SJSA1 (cell line): Measurements from ENCODE around the gene FAM156A. TPM values are rescaled to one million over a fixed set of nuclear protein-coding genes. Genes with fewer than 3 reads are reported as not detected.
A peak's percentile ranks its signal among the peaks of the same experiment; 100 is the strongest.
"Not testable (repeated sequence)": the region's sequence is repeated elsewhere in the genome, so short reads cannot be mapped to it uniquely, and the experiment has no call there.

Experiments
- DNase-seq, 2 experiments: peaks; one replicate each; pipeline ENCODE4 v3.0.0-alpha.2; 2015 to 2020; ENCODE audit warnings: low spot score in 2 of 2, low read depth in 1 of 2
- H3K27ac ChIP-seq: fragments of 250-450 bp; sonication (Bioruptor Pico); 2 replicates; pipeline ENCODE4 v1.5.1; 2020; ENCODE audit warnings: mild to moderate bottlenecking, moderate library complexity
- H3K27me3 ChIP-seq: fragments of 250-450 bp; sonication (Bioruptor Pico); replicated peaks from 2 replicates; pipeline ENCODE4 v1.5.1; 2020; ENCODE audit warnings: mild to moderate bottlenecking, moderate library complexity
- H3K36me3 ChIP-seq: fragments of 250-450 bp; sonication (Bioruptor Pico); 2 replicates; pipeline ENCODE4 v1.5.1; 2020; ENCODE audit warnings: mild to moderate bottlenecking
- H3K4me1 ChIP-seq: fragments of 250-450 bp; sonication (Bioruptor Pico); replicated peaks from 2 replicates; pipeline ENCODE4 v1.6.1; 2021; ENCODE audit warnings: mild to moderate bottlenecking
- H3K4me3 ChIP-seq: fragments of 250-450 bp; sonication (Bioruptor Pico); 2 replicates; pipeline ENCODE4 v1.5.1; 2020; ENCODE audit warnings: mild to moderate bottlenecking
- H3K9me3 ChIP-seq: fragments of 250-450 bp; sonication (Bioruptor Pico); replicated peaks from 2 replicates; pipeline ENCODE4 v1.5.1; 2020; ENCODE audit warnings: mild to moderate bottlenecking
- total RNA-seq: library from RNA; depleted of rRNA; stranded (reverse); fragments of >200 nt; shearing (Covaris generic); gene quantifications from 2 replicates; pipeline ENCODE4 v1.2.3, GENCODE V29; 2014

The FAM156A gene
- total RNA-seq, 1 experiment from 2014 or later, result 14.1 TPM

DNA sequence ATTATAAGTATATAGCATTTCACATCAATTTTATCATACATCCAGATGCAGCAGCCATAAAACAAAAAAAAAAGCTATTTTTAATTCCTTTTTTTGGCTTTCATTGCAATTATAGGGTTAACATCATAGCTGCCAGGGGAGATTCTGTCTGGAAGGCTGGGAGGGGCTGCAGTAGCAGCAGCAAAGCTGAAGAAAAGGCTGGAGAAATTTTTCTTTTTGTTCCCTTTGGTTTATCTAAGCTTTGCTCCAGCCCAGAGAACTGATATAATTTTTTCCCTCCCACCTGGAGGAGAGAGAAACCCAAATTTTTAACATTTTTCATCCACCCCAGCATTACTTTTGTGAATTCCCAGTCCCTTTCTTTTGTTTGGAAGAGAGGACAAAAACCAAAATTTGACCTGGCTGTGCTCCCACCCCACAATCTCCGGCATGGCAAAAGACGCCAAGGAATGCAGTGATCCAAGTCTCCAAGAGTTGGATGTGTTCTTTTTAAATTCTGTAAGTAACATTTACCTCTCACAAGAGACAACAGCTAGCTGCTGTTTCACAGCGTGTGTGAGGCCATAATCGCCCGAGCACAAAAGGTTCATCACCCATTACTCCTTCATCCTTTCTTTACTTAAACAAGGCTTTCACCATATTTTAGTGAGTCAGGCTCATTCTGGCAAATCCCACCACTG lies 25.1 kb upstream of the FAM156A start:
- DNase-seq, result peak in 1 of 2 experiments; percentile 25
- Histone ChIP-seq H3K27ac (peak overlapping the region; percentile 37; the same call in 1 of the 2 replicates), H3K4me1 (peaks cover 32% of the 10 kb centered on the region), H3K9me3 (no peaks in the 10 kb centered on the region), H3K4me3 (no peak overlapping the region), H3K27me3 (no peaks in the 10 kb centered on the region), H3K36me3 (no peaks in the 10 kb centered on the region)

DNA sequence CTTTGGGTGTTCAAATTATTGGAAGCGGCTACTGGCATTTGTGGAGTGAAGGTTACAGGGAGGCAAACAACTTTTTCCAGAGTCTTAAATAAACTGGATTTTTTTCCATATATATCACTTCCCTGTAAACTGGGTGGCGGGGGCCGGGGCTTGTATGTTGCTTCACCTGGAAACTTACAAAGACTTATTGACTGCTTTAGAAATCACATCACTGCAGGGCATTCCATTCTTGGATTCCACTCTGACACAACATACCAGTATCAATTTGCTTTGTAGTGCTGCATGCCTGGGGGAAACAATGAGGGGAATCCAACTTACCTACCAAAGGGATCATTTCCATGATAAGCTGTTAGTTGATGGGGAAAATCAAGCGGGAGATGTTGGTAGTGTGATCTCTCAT lies 21.7 kb upstream of the FAM156A start:
- Histone ChIP-seq H3K9me3 (no peaks in the 10 kb centered on the region), H3K4me1 (peaks cover 32% of the 10 kb centered on the region), H3K36me3 (no peaks in the 10 kb centered on the region), H3K27me3 (no peaks in the 10 kb centered on the region), H3K27ac (peak overlapping the region; percentile 50), H3K4me3 (no peak overlapping the region)
- no peak for DNase-seq

DNA sequence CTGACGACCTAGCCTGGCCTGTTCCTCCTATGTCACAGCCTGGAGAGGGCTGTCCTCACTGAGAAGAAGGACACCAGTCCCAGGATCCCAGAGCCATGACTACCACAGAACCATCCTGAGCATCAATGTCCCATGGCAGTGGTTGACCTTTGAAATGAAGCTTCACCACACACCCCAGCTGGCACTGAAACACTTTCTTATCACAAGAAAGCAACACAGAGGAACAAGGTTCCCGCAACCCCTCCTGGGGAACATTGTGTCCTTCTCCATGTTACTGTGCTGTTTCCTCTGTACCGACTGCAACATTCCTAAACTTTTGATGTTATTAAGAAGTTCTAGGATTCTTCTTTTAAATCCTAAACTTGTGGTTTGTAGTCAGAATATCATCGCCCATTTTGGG lies 21.2 kb upstream of the FAM156A start:
- H3K4me3 ChIP-seq, result no peak overlapping the region
- no peaks in the 10 kb centered on the region for H3K27me3 ChIP-seq
- H3K36me3 ChIP-seq, result no peaks in the 10 kb centered on the region
- no peaks in the 10 kb centered on the region for H3K9me3 ChIP-seq
- peak overlapping the region; percentile 50 for H3K27ac ChIP-seq
- no peak for DNase-seq
- H3K4me1 ChIP-seq, result peaks cover 32% of the 10 kb centered on the region

DNA sequence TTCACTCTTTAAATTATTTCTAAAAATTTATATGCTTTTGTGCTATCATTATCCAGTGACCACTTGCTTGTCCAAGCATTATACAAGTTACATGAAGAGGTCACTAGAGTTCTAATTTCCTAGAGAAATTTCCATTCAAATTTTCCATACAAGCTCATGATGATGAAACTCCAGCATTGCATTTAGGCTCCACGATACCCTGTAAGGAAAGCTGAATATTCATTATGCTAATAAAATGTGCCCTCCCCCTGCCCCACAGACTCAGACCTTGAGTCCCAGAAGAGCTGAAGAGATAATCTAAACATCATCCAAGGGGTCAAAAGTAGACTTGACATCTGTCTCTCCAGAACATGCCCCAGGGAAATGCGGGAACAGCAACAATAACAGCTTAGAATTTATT lies 19.6 kb upstream of the FAM156A start:
- H3K36me3 ChIP-seq, result no peaks in the 10 kb centered on the region
- no peak overlapping the region for H3K4me3 ChIP-seq
- H3K27me3 ChIP-seq, result no peaks in the 10 kb centered on the region
- no peak for DNase-seq
- no peak overlapping the region for H3K27ac ChIP-seq
- no peaks in the 10 kb centered on the region for H3K9me3 ChIP-seq
- peaks cover 23% of the 10 kb centered on the region for H3K4me1 ChIP-seq

DNA sequence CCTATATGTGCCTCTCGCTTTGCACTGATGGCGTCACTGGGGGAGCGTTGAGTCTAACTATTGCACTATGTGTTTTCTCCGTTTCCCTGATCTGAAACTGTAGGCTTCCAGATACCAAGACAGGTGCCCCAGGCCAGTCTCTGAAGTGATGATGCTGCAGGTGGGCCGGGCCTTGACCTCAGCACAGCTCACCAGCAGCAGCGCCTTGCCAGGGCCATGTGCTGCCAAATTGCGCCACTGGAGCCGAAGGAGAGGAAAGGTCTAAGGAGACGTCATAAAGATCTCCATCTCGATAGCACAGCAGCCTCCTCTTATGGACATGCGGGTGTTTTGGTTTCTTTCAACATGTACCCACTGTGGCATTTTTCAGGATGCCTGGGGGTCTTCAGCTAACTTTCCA lies 17.3 kb upstream of the FAM156A start:
- not testable (repeated sequence) for H3K36me3 ChIP-seq, DNase-seq, H3K27me3 ChIP-seq, H3K27ac ChIP-seq, H3K9me3 ChIP-seq, H3K4me3 ChIP-seq
- H3K4me1 ChIP-seq, result peaks cover 14% of the 10 kb centered on the region

DNA sequence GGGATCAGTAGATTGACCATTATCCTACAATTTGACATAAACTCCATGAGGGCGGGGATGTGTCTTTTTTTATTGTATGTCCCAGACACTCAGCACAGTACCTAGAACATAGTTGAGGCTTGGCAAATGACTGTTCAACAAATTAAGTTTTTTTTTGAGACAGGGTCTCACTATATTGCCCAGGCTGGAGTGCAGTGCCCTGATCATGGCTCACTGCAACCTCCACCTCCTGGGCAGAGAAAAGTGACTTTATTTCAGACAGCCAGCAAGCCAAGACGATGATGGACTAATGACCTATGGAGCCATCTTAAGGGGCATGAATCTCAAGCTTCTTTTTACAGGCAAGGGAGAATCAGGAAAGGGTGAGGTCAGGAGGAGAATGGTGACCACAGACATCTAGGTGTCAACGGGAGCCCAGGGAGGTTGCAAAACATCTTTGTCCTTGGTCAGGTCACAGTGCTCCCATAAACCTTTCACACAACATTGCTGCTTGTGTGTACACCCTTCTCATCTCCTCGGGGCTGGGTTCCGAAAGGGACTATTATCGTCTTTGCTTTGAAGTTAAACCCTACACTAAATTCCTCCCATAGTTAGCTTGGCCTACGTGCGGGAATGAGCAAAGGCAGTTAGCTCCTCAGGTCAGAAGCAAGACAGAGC lies 16.1 kb upstream of the FAM156A start:
- H3K27me3 ChIP-seq, H3K36me3 ChIP-seq, H3K27ac ChIP-seq, H3K4me1 ChIP-seq, H3K4me3 ChIP-seq, H3K9me3 ChIP-seq: not testable (repeated sequence)
- DNase-seq, result peak in 1 of 2 experiments; percentile 2

DNA sequence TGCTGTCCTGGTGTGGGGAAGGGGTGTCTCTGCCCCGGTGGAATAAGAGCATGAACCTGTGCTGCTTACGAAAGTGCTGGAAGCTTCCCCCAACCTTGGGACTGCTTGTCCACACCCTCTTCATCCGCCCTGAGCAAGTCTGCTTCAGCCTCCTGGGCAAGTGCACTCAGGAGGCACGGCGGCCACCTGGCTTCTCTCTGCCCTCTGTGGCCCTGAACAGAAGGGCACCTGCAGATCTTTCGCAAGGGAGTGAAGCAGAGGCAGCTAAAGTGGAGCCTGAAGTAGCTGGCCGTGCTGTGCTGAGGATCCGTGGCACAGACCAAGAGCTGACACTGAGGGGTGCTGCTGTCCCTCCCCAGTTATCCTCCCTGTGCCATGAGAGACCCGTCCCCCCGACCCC lies 9.6 kb upstream of the FAM156A start:
- DNase-seq, H3K4me3 ChIP-seq, H3K27me3 ChIP-seq, H3K4me1 ChIP-seq, H3K36me3 ChIP-seq, H3K27ac ChIP-seq, H3K9me3 ChIP-seq: not testable (repeated sequence)

DNA sequence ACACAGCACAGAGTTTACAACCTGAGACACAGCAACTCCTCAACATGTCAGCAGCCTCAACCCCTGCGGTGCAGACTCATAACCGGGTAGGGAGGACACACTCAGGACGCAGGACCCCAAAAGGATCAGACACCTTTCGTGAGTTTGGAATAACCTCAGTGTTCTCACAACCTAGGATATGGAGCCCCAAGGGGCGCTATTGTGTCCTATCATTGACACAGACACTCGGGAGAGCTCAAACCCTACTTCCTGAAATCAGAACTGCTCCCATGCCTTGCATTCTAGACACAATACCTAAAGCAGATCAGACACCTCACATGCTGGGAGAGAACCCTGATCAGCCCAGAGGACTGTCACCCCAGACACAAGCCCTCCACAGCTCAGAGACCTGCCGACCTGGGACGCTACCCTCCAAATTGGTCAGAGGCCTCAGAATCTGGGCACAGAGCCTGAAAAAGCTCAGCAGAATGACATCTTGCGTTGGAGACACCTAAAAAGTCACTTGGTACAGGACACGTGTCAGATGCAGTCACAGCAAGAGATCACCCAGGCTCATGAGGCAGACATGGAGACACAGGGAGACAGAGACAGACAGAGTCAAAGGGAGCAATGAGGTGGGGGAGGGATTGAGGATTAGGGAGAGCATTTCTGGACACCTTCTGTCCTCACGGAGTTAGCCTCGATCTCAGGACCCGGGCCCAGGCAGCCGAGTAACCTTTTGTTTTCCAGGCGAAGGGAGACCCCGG lies 8.8 kb upstream of the FAM156A start:
- H3K36me3 ChIP-seq, H3K9me3 ChIP-seq, H3K4me1 ChIP-seq, H3K27me3 ChIP-seq, H3K27ac ChIP-seq, DNase-seq, H3K4me3 ChIP-seq: not testable (repeated sequence)

DNA sequence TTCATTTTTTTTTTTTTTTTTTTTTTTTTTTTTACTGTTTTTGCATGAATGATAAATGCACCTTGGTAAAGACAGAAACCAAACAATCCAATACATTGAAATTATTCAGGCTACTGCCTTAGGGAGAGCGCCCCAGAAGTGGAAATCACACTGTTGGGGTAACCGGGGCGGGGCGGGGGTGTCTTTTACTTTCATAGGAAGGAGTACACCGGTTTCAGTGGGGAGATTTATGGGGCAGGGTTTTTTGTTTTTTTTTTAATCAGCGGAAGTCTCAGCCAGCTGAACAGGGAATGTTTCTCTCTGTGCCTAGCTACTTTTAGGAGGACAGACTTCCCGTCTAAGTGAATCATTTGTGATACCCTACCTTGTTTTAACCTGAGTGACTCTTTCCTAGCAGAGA lies 643 bp upstream of the FAM156A start:
- not testable (repeated sequence) for H3K27me3 ChIP-seq, H3K36me3 ChIP-seq, H3K4me3 ChIP-seq, H3K9me3 ChIP-seq, DNase-seq, H3K4me1 ChIP-seq, H3K27ac ChIP-seq

DNA sequence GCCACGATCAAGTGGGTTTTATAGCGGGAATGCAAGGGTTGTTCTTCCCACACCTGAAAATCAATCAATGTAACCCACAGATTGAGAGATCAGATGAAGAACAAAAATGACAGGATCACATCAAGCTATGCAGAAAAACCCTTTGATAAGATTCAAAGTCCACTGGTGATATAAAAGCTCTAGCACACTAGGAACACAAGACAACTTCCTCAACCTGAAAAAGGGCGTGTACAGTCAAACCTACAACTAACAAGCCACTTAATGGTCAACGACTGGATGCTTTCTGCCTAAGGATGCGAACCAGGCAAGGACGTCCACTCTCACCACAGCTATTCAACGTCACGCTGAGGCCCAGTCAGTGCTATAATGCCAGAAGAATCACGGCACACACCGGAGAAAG lies 8.4 kb downstream of the FAM156A start:
- not testable (repeated sequence) for H3K4me1 ChIP-seq, H3K27ac ChIP-seq, H3K36me3 ChIP-seq, H3K4me3 ChIP-seq, H3K9me3 ChIP-seq, H3K27me3 ChIP-seq, DNase-seq

DNA sequence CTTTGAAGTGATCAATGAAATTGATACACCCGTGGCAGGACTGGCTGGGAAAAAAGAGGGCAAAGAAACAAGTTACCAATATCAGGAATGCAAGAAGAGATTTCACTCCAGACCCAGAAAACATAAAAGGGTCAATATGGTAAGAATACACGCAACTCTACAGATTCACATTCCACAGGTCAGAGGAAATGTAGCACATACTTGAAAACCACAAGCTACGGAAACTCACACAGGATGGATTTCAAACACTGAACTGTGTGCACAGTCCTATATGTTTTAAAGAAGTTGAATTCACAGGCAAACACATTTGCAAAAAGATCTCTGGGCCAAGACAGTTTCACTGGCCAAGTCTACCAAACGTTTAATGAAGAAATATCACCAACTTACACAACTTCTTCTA lies 9.0 kb downstream of the FAM156A start:
- H3K27ac ChIP-seq, H3K9me3 ChIP-seq, H3K4me1 ChIP-seq, H3K4me3 ChIP-seq, H3K36me3 ChIP-seq, H3K27me3 ChIP-seq, DNase-seq: not testable (repeated sequence)

DNA sequence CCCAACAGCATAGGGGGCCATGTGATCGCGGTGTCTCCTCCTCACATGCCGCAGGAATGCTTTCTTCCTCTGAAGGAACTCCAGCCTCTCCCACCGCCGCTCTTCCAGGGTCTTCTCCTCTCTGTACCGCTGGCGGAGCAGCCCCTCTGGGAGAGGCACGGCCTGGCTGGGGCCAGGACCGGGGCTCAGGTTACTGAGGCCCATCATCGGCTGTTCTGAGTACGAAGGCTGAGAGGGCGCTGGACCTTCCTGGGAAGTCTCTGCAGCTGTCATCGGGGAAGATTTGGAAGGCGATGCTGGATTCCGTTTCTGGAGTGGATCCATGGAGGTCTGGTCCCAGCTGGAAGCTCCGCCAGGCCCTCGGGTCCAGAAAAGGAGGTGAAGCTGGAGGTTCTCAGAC lies 10.1 kb downstream of the FAM156A start:
- H3K4me1 ChIP-seq, result not testable (repeated sequence)

DNA sequence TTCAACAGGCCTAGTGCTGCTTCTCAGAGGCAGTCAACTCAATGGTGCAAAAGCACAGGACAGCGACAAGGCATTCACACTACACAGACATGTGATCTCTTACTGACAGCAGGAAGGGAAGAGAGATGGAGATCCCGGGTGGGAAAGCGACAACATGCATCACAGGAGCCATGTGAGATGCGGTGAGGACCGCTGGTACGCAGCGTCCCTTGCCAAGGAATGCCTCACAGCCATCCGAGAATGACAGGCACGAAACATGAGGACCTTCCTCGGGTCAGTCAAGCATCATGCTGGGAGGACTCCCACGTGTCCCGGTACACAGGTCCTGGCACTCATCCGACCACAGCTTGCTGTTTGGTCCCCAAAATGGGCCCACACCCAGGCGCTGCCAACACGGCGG lies 10.8 kb downstream of the FAM156A start:
- DNase-seq, H3K27ac ChIP-seq, H3K4me3 ChIP-seq, H3K27me3 ChIP-seq, H3K4me1 ChIP-seq, H3K36me3 ChIP-seq, H3K9me3 ChIP-seq: not testable (repeated sequence)

More for the DNA sequence above, 10.1 kb downstream of the FAM156A start:
- not testable (repeated sequence) for H3K9me3 ChIP-seq, H3K4me3 ChIP-seq, H3K27me3 ChIP-seq, H3K36me3 ChIP-seq, H3K27ac ChIP-seq, DNase-seq

DNA sequence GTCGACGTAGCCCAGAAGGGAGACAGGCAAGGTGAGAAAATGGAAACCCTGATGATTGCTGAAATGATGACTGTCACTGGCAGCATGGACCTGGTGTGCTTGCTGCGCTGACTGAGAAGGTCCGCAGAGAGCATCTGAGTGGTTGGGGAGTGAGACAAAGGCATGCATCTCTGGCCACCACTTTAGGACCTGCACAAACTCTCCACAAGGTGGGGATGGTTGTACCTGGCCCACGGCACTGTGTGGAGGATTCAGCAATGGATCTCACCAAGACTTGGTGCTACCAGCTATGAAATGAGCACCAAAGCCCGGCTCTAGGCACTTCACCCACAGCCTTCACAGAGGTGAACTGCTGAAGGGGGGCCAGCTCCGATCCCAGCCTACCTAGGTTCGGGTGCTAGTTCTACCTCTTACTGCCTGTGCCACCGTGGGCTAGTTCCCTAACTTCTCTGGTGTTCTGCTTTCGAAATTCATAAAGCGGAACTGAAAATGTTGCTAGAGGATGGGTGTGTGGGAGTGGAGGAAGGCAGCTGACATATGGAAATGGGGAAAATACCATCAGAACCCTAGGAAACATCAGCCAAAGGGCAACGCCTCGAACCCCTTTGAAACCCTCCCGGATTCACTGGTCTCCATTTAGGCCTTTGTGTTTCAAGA lies 12.4 kb downstream of the FAM156A start:
- H3K4me1 ChIP-seq, H3K36me3 ChIP-seq, H3K9me3 ChIP-seq, H3K27ac ChIP-seq, H3K4me3 ChIP-seq, H3K27me3 ChIP-seq, DNase-seq: not testable (repeated sequence)
